GM19025 (cell line): ENCODE data around the gene WDR27.
"Not testable (repeated sequence)": the region's sequence is repeated elsewhere in the genome, so short reads cannot be mapped to it uniquely, and the experiment has no call there.

ENCODE experiments used
- ATAC-seq: cut with Tn5 transposase; IDR thresholded peaks from one replicate; pipeline ENCODE4 v1.9.1; 2021; ENCODE audit warnings: mild to moderate bottlenecking, low read depth, moderate library complexity; ENCODE audit not compliant: unreplicated experiment

Gene WDR27

DNA sequence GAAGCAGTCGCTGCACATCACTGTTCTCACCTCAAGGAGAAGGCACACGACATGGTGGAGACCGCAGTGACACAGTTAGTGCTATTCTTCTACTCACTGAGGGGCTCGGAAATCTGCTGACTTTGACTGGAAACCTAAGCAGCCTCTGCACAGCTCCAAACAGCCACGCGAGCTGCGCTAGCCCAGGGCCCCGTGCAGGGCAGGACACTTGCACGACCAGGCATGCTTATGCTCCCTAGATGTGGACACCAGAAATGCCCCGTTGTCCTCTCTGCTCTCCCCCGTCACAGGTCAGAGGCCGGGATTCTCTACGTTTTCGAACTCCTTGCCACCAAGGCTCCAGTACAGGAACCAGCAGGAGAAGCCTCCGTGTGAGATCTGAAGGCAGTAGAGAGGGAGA is 201.1 kb downstream of the WDR27 start:
- no peak for ATAC-seq

GRCh38 chr6:169499848-169500247 is 202.0 kb downstream of the WDR27 start:
- no peak for ATAC-seq

DNA sequence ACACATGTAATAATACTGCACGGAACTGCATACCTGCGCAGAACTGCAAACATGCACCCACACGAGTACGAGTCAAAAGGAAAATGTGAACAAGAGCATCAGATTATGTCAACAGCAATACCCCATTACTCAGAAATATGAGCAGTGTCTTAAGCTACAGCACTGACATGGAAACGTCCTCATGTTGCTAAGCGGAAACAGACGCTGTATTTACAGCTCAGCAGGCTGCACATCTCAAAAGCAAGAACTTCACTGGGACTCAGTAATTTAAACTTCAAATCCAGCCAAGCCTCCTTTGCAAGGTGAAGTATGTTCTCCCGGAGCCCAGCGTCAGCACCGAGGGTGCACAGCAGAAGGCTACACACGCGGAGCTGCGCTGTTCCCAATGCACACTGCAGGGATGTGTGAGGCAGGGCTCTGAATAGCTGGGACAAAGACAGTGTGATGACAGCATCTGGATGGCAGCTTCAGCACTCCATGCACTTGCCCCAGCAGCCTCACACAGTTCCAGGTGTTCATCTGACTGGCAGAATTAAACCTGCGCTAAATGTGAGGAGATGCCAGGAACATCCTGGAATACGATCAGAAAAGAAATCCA is 202.8 kb downstream of the WDR27 start:
- no peak for ATAC-seq

- no peak for ATAC-seq
Measured at GRCh38 chr6:169495601-169496000, 206.2 kb downstream of the WDR27 start.

DNA sequence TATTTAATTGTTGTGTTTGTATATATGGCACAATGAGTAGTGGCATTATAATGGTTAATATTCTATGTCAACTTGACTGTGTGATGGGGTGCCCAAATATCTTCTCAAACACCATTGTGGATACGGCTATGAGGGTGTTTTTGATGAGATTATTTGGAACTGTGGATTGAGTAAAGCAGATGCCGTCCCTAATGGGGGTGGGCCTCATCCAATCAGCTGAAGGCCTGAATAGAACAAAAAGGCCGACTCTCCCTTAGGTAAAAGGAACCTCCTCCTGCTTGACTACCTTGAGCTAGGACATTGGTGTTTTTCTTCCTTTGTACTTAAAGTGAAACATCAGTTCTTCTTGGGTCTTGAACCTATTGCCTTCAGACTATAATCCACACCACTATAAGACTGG is 207.8 kb downstream of the WDR27 start:
- no peak for ATAC-seq

DNA sequence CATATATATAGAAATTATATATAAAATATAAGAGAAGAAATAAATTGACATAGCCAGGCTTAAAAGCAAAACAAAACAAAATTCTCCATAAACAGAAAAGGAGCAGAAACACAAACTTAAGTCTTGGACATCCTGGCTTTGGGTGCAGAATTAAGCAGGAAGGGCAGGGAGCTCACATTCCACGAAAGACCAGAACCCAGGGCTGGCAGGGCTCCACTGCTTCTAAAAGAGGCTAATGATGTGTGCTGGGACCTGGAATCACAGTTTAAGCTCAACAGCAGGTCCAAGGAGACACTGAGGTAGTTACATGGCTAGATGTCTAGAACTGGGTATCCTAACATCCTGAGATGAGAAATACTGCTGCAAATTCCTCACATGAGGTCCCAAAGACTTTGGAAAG is 210.3 kb downstream of the WDR27 start:
- ATAC-seq: no peak

DNA sequence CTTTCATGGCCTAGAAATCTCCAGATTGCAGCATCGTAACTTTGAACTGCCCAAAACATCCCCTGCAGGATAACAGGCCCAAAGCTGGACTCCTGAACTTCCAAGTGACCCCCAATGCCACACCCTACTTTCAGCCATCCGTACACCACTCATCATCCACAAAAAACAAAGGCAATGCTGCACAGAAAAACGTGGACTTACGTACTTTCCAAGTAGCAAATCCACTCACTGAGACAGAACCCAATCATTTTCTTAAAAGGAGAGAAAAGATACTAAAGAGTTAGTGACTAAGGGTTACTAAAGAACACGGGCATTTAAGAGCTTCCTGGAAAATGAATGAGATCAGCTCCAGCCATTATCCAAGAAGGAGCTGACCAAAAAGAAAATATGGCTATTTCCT is 211.0 kb downstream of the WDR27 start:
- no peak for ATAC-seq

DNA sequence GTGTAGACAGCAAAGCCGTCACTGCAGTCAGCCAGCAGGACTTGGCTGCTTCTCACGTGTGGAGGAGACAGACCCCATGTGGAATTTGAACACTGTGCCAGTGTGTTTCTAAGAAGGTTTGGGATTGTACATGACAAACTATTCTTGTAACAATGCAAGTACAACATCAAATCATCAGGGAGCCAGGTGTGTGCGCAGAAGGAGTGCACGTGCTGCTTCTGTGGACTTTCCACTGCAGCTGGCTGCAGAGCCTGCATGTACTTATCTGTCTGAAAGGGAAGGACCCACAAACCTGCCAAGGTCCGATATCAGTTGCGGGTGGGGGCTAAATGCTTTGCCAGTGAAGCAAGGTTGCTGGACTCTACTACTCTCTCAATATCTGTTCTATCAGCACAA is 211.6 kb downstream of the WDR27 start:
- ATAC-seq: no peak

DNA sequence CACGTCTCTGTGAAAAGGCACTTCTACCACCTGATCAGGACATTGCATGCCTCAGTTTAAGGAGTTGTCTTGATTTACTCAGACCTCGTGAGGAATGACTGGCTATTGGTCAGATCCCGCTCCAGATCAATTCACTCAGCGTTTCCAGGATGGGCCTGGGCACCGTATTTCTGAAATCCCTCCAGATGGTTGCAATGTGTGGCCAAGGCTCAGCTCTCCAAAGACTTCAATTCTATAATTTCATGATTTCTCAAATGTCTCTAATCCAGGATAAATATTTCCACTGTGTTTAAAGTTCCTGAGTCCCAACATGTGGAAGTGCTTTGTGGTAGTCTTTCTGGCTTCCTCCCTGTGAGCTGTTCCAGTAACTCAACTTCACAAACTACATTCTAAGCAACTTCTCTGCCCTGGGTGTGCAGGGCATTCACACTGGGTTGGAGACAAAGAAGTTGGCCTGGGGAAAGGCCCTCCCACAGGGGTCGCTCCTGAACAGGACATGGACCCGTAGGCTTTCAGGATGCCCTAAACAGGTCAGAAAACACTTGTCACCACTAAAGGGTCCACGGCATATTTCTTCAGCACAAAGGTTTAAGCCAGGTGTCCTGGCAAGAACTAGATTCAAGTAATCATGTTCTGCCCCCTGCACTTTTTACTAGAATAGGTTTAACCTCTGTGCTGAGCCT is 212.1 kb downstream of the WDR27 start:
- ATAC-seq: no peak

- no peak for ATAC-seq
Measured at GRCh38 chr6:169487579-169488436, 214.0 kb downstream of the WDR27 start.

- no peak for ATAC-seq
Measured at GRCh38 chr6:169479783-169480495, 221.9 kb downstream of the WDR27 start.

DNA sequence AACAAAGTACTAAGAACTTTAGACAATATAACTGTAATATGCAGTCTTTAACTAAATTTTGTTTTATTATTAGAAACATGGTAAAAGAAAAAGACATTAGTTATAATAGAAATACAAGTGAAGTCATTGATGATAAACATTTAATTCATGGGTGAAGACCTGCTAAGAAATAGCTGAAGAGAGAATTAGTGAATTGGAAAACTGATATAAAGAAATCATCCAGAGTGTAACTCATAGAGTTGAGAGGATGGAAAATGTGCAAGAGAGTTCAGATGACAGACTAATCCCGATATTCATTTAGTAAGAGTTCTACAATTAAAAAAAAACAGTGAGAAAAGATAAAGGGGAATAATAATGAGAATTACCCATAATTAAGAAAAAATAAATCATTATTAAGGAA is 227.5 kb downstream of the WDR27 start:
- no peak for ATAC-seq

DNA sequence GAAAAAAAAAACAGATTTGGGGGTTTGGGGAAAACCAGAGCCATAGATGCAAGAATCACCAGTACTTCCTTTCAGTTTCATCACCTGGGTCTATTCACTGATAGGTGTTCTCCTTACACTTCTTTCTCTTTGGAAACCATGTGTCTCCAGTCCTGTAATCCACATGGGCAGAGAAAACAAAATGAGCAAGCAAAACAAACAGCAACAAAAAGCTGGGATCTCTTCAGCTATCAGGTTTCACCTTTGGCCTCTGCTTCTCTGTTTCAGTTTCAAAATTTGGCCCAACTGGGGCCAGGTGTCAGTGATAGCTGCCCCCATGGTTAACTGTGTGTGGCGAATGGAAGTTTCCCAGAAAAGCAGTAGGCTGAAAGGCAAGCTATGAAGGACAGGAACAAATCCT is 228.2 kb downstream of the WDR27 start:
- ATAC-seq: no peak

- no peak for ATAC-seq
Measured at GRCh38 chr6:169472786-169473416, 228.9 kb downstream of the WDR27 start.

DNA sequence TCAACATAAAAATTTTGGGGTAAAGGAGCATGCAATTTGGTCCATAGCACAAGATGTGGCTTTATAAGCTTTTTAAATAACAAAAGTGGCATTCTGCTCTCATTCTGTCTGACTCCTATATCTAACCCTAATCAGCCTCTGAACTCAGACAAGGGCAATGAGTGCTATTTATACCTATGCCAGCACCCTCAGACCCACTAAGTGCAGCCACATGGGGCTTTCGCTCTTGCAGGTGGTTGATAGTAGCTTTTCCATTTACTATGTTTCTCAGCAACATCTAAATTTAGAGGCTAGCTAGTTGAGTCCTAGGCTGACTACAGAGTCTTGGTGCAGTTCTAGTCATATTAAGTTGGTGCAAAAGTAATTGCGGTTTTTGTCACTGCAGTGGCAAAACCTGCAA is 231.0 kb downstream of the WDR27 start:
- ATAC-seq: no peak

DNA sequence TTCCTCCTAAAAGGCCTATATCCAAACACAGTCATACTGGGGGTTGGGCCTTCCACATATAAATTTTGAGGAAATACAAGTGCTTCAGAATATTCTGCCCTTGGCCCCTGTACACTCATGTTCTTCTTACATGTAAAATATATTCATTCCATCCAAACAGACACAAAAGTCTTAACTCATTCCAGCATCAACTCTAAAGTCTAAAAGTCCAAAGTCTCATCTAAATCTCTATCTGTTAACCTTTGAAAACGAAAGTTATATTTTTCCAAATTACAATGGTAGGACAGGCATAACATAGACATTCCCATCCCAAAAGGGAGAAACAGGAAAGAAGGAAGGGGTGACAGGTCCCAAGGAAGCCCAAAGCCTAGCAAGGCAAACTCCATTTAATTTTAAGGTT is 232.8 kb downstream of the WDR27 start:
- no peak for ATAC-seq

DNA sequence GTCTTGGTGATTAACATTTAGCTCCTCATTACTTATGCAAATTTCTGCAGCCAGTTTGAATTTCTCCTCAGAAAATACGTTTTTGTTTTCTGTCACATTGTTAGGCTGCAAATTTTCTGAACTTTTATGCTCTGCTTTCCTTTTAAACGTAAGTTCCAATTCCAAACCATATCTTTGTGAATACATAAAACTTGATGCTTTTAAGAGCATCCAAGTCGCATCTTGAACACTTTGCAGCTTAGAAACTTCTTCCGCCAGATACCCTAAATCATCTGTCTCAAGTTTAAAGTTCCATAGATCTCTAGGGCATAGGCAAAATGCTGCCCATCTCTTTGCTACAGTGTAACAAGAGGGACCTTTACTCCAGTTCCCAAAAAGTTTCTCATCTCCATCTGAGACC is 234.1 kb downstream of the WDR27 start:
- not testable (repeated sequence) for ATAC-seq

GRCh38 chr6:169466256-169466655 is 235.6 kb downstream of the WDR27 start:
- not testable (repeated sequence) for ATAC-seq

- ATAC-seq: no peak
Measured at GRCh38 chr6:169457762-169458161, 244.1 kb downstream of the WDR27 start.

GRCh38 chr6:169456840-169457239 is 245.0 kb downstream of the WDR27 start:
- ATAC-seq: no peak

DNA sequence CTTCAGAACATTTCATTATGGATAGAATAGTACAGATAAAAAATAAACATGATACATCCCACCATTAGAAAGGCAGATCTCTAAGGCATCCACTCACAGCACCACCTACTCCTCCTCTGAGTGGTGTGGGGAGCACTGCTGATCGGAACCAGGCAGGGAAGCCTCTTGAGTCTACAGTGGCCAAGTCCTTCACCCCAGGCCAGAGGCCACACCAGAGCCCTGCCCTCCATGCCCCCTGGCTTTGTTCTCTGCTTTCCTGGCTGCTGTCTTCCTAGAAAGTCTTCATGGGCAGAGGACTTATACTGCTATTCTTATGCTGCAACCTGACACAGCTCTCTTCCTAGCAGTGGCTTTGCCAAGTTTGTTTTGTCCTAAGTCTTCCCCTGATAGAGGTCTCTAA is 246.4 kb downstream of the WDR27 start:
- ATAC-seq: no peak
